OCI-LY1 (cell line): ENCODE measurements around the gene RAPGEF2.

Source experiments
- EZH2 ChIP-seq: fragments of 200-600 bp; sonication (generic), shearing (Covaris generic); IDR thresholded peaks from 2 replicates; pipeline ENCODE4 v1.8.0; 2017; ENCODE audit warnings: borderline replicate concordance, mixed run types, mild to moderate bottlenecking, antibody characterized with exemption, low read length, moderate library complexity, mixed read lengths
- TF ChIP-seq, protein P1 (sequence below): fragments of 200-600 bp; sonication (generic), shearing (Covaris generic); IDR thresholded peaks from 2 replicates; pipeline ENCODE4 v1.5.1; 2017; ENCODE audit warnings: mild to moderate bottlenecking, antibody characterized with exemption, low read length, moderate library complexity, mixed read lengths

DNA sequence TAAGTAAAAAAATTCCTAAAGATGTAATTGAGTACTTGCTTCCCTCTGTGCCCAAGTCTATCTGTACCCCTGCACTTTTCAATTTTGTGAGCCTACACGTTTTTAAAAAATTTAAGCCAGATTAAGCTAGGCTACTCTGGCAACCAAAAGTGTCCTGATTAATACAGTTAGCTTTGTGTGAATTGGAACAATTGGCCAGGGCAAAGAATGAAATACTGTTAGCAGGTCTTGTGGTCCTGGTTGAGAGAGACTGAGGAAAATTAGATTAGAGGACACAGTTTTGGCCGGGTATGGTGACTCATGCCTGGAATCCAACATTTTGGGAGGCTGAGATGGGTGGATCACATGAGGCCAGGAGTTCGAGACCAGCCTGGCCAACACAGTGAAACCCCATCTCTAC, 293.3 kb downstream of the RAPGEF2 start:
- TF ChIP-seq, protein P1, sequence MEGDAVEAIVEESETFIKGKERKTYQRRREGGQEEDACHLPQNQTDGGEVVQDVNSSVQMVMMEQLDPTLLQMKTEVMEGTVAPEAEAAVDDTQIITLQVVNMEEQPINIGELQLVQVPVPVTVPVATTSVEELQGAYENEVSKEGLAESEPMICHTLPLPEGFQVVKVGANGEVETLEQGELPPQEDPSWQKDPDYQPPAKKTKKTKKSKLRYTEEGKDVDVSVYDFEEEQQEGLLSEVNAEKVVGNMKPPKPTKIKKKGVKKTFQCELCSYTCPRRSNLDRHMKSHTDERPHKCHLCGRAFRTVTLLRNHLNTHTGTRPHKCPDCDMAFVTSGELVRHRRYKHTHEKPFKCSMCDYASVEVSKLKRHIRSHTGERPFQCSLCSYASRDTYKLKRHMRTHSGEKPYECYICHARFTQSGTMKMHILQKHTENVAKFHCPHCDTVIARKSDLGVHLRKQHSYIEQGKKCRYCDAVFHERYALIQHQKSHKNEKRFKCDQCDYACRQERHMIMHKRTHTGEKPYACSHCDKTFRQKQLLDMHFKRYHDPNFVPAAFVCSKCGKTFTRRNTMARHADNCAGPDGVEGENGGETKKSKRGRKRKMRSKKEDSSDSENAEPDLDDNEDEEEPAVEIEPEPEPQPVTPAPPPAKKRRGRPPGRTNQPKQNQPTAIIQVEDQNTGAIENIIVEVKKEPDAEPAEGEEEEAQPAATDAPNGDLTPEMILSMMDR, result no peak
- no peak for TF ChIP-seq EZH2
